Tibial artery (tissue), 4 donors: Measurements from ENCODE around the gene TRPV5.

Source experiments
- DNase-seq, 2 donors: peaks; one replicate each; pipeline ENCODE4 v3.0.0-alpha.2; 2019
- H3K27ac ChIP-seq, 2 donors: fragments of 200-600 bp; sonication (generic) in 1 of 2; 1 replicate in 1 of 2; 2 replicates in 1 of 2; pipeline ENCODE4 v1.5.1; 2018 to 2019; ENCODE audit warnings: mild to moderate bottlenecking in 1 of 2
- H3K27me3 ChIP-seq, 2 donors: fragments of 200-600 bp; sonication (generic) in 1 of 2; one replicate each; pipeline versions ENCODE4 v1.5.1 to v1.6.0; 2016 to 2019
- H3K36me3 ChIP-seq, 3 donors: fragments of 200-600 bp; sonication (generic) in 2 of 3; one replicate each; pipeline ENCODE4 v1.5.1; 2016 to 2019; ENCODE audit warnings: mild to moderate bottlenecking in 2 of 3
- H3K4me1 ChIP-seq, 4 donors: fragments of 200-600 bp; sonication (generic) in 2 of 4; 1 replicate in 3 of 4; 2 replicates in 1 of 4; pipeline ENCODE4 v1.5.1; 2016 to 2019
- H3K4me3 ChIP-seq, 2 donors: fragments of 200-600 bp; sonication (generic) in 1 of 2; 1 replicate in 1 of 2; 2 replicates in 1 of 2; pipeline ENCODE4 v1.5.1; 2018 to 2019; ENCODE audit warnings: mild to moderate bottlenecking in 2 of 2
- H3K9me3 ChIP-seq, 3 donors: fragments of 200-600 bp; sonication (generic) in 1 of 3; one replicate each; pipeline ENCODE4 v1.5.1; 2016 to 2019
- CTCF ChIP-seq, 2 experiments: fragments of 200-600 bp in 1 of 2; fragments of 450-650 bp in 1 of 2; IDR thresholded peaks; one replicate each; pipeline ENCODE4 v1.5.1; 2017 to 2019; ENCODE audit warnings: antibody characterized with exemption in 2 of 2, mild to moderate bottlenecking in 1 of 2, moderate library complexity in 1 of 2
- intact Hi-C: fragments of 100-400 bp; cut with DNase I; formaldehyde crosslinking; loops from one replicate; pipeline ENCODE4 v1.15.0; 2023; ENCODE audit warnings: low total_unique reads

TRPV5 gene

GRCh38 chr7:142872106-142872675 is 61.4 kb downstream of the TRPV5 start:
- no peak overlapping the region for H3K27ac ChIP-seq
- no peak for TF ChIP-seq CTCF (IDR thresholded peaks at IDR 0.05)
- peaks cover 0 to 60% (median 21%) of the 10 kb centered on the region in 3 donors for H3K36me3 ChIP-seq
- H3K9me3 ChIP-seq: no peaks in the 10 kb centered on the region
- no peak overlapping the region for H3K4me3 ChIP-seq
- DNase-seq: no peak
- intact Hi-C loops: no loop called here
- H3K27me3 ChIP-seq: peaks cover 0 to 3% of the 10 kb centered on the region in 2 donors
- no peaks in the 10 kb centered on the region for H3K4me1 ChIP-seq

- no peaks in the 10 kb centered on the region for H3K27me3 ChIP-seq
- no peak for TF ChIP-seq CTCF (IDR thresholded peaks at IDR 0.05)
- H3K4me1 ChIP-seq: no peaks in the 10 kb centered on the region
- intact Hi-C loops: no loop called here
- peaks cover 0 to 64% (median 21%) of the 10 kb centered on the region in 3 donors for H3K36me3 ChIP-seq
- no peak overlapping the region for H3K4me3 ChIP-seq
- DNase-seq: no peak
- H3K9me3 ChIP-seq: no peaks in the 10 kb centered on the region
- no peak overlapping the region for H3K27ac ChIP-seq
Observed at GRCh38 chr7:142871260-142872105, 62.1 kb downstream of the TRPV5 start.

GRCh38 chr7:142870566-142871259 is 62.8 kb downstream of the TRPV5 start:
- Histone ChIP-seq H3K27ac (no peak overlapping the region), H3K9me3 (no peaks in the 10 kb centered on the region), H3K36me3 (peaks cover 0 to 64% (median 21%) of the 10 kb centered on the region in 3 donors), H3K4me3 (no peak overlapping the region), H3K27me3 (no peaks in the 10 kb centered on the region), H3K4me1 (no peaks in the 10 kb centered on the region)
- no peak for DNase-seq
- TF ChIP-seq CTCF (IDR thresholded peaks at IDR 0.05): no peak
- intact Hi-C loops: no loop called here

- Histone ChIP-seq H3K4me3 (no peak overlapping the region), H3K9me3 (no peaks in the 10 kb centered on the region), H3K27ac (no peak overlapping the region), H3K36me3 (peaks cover 0 to 64% (median 21%) of the 10 kb centered on the region in 3 donors), H3K4me1 (no peaks in the 10 kb centered on the region), H3K27me3 (no peaks in the 10 kb centered on the region)
- no peak for DNase-seq
- intact Hi-C loops: no loop called here
- TF ChIP-seq CTCF (IDR thresholded peaks at IDR 0.05): no peak
Observed at GRCh38 chr7:142870147-142870559, 63.4 kb downstream of the TRPV5 start.

- Histone ChIP-seq H3K4me3 (no peak overlapping the region), H3K27ac (no peak overlapping the region), H3K4me1 (no peaks in the 10 kb centered on the region), H3K9me3 (no peaks in the 10 kb centered on the region), H3K36me3 (peaks cover 0 to 67% (median 23%) of the 10 kb centered on the region in 3 donors), H3K27me3 (no peaks in the 10 kb centered on the region)
- intact Hi-C loops: loop anchor here (10.0 kb wide), 1 partner anchor 355 kb away; the partner anchor contains the start of gene TAS2R40
- no peak for DNase-seq
- no peak for TF ChIP-seq CTCF (IDR thresholded peaks at IDR 0.05)
Observed at GRCh38 chr7:142869434-142869833, 64.1 kb downstream of the TRPV5 start.
